Esophagus squamous epithelium (tissue), 5 donors: Measurements from ENCODE around the gene TMUB1. TPM values are rescaled to one million over a fixed set of nuclear protein-coding genes. Genes with fewer than 3 reads are reported as not detected.

ENCODE experiments used
- DNase-seq: peaks from one replicate; lab custom pipeline; 2025; lab: John Stamatoyannopoulos, UW
- H3K27ac ChIP-seq, 4 donors: fragments of 200-600 bp; sonication (generic); one replicate each; pipeline ENCODE4 v1.5.1; 2016 to 2019; ENCODE audit warnings: mild to moderate bottlenecking in 1 of 4
- H3K27me3 ChIP-seq, 4 donors: fragments of 200-600 bp; sonication (generic); 1 replicate in 3 of 4; 2 replicates in 1 of 4; pipeline versions ENCODE4 v1.5.1 to v1.6.0; 2017 to 2021; ENCODE audit warnings: antibody characterized with exemption in 1 of 4
- H3K36me3 ChIP-seq, 3 donors: fragments of 200-600 bp; sonication (generic); one replicate each; pipeline ENCODE4 v1.5.1; 2016 to 2019
- H3K4me1 ChIP-seq, 3 donors: fragments of 200-600 bp; sonication (generic); one replicate each; pipeline ENCODE4 v1.5.1; 2017 to 2019
- H3K4me3 ChIP-seq, 4 donors: fragments of 200-600 bp; sonication (generic); 1 replicate in 3 of 4; 2 replicates in 1 of 4; pipeline ENCODE4 v1.5.1; 2016 to 2019; ENCODE audit warnings: mild to moderate bottlenecking in 2 of 4, moderate library complexity in 1 of 4
- H3K9me3 ChIP-seq, 3 donors: fragments of 200-600 bp; sonication (generic); one replicate each; pipeline ENCODE4 v1.5.1; 2016 to 2019
- POLR2A ChIP-seq, 4 donors: fragments of 450-650 bp; IDR thresholded peaks; one replicate each; pipeline ENCODE4 v1.6.1; 2017; ENCODE audit warnings: antibody characterized with exemption in 4 of 4, mild to moderate bottlenecking in 4 of 4, moderate library complexity in 3 of 4
- WGBS, 2 donors: methylation state at CpG; one replicate each; pipeline ENCODE4 v1.1.5; 2018; 5-methylcytosine and 5-hydroxymethylcytosine counted together
- intact Hi-C: fragments of 100-400 bp; cut with DNase I; formaldehyde crosslinking; loops from one replicate; pipeline ENCODE4 v1.15.0; 2022
- total RNA-seq, 4 donors: library from RNA; depleted of rRNA; stranded (reverse); fragments of >200 nt; gene quantifications; one replicate each; pipeline ENCODE4 v1.1.0, GENCODE V29; 2016
- TF ChIP-seq, protein P1 (sequence below), 6 experiments: fragments of 450-650 bp in 4 of 6; fragments of 200-600 bp in 2 of 6; sonication (generic) in 2 of 6; IDR thresholded peaks; one replicate each; pipeline ENCODE4 v1.5.1; 2016 to 2019; ENCODE audit warnings: antibody characterized with exemption in 6 of 6, mild to moderate bottlenecking in 4 of 6, moderate library complexity in 4 of 6
- donor health status: DM: yes; HTN: yes; CAD: no.

TMUB1 gene
- total RNA-seq, 4 donors from 2014 or later: 28.4 to 51.0 (median 35.2) TPM

DNA sequence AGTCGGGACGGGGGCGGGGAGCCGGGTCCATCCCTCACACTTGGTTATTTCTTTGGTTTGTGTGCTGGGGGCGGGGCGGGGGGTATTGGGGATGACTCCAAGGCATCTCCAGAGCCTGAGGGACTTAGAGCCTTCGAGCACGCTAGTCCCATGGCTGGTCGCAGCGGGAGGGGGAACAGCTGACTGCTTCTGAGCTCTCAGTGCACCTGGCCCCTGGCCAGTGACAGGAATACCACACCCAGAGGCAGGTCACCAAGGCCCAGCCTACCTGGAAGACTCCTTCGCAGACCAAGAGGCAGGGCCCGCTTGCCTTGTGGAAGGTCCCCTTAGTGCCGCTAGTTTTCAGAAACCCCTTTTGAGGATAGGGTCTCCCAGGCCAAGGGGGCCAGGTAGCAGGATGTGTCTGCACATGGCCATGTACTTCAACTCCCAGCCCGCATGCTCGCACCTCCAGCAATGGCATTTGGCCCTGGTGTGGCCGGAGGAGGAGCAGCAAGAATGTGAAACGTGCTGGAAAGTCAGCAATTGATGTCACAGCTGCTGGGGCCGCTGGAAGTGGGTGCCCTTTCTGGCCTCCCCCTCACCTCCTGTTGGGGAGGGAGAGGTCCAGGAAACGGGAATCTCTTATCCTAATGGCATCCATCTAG lies 43.3 kb upstream of the TMUB1 start:
- peak overlapping the region in 3 of 4 donors; percentile 36 to 52 (median 45) for H3K4me3 ChIP-seq
- peaks cover 39 to 91% (median 51%) of the 10 kb centered on the region in 3 donors for H3K36me3 ChIP-seq
- no peak for TF ChIP-seq POLR2A (IDR thresholded peaks at IDR 0.05)
- TF ChIP-seq, protein P1, sequence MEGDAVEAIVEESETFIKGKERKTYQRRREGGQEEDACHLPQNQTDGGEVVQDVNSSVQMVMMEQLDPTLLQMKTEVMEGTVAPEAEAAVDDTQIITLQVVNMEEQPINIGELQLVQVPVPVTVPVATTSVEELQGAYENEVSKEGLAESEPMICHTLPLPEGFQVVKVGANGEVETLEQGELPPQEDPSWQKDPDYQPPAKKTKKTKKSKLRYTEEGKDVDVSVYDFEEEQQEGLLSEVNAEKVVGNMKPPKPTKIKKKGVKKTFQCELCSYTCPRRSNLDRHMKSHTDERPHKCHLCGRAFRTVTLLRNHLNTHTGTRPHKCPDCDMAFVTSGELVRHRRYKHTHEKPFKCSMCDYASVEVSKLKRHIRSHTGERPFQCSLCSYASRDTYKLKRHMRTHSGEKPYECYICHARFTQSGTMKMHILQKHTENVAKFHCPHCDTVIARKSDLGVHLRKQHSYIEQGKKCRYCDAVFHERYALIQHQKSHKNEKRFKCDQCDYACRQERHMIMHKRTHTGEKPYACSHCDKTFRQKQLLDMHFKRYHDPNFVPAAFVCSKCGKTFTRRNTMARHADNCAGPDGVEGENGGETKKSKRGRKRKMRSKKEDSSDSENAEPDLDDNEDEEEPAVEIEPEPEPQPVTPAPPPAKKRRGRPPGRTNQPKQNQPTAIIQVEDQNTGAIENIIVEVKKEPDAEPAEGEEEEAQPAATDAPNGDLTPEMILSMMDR (IDR thresholded peaks at IDR 0.05): no peak
- 74 to 75% methylated on average over 6 to 8 of the region's 19 CpGs for WGBS, 2 donors
- peaks cover 18 to 38% (median 20%) of the 10 kb centered on the region in 3 donors for H3K4me1 ChIP-seq
- H3K27ac ChIP-seq: peak overlapping the region in 3 of 4 donors; percentile 42 to 65 (median 53)
- intact Hi-C loops: no loop called here
- DNase-seq: no peak
- no peaks in the 10 kb centered on the region for H3K27me3 ChIP-seq
- no peaks in the 10 kb centered on the region for H3K9me3 ChIP-seq

DNA sequence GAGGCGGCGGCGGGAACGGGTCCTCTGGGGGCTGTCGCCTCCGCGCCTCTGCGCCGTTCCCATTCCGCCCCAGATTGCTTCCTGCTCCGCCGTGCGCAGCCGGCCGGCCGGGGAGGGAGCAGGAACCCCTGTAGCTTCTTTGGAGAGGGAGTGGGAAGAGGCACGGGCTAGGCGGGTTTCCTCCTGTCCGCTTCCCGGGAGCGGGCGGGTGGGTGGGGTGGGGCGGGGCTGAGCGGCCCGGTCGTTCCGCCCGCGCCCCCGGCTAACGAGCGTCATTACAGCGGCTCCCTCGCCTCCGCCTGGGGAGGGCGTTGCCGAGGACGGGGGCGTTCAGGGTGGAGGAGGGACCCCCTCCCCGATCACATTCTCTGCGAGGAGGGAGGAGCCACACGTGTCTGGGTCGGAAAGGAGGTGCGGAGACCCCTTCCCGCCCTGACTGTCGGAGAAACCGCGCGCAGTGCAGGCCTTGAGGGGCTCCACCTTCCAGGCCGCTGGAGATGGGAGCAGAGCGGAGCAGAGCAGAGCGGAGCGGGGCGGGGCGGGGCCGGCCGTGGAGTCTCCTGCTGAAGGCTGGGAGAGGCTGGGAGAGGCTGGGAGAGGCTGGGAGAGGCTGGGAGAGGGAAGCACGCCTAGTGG lies 42.7 kb upstream of the TMUB1 start:
- Histone ChIP-seq H3K27ac (peak overlapping the region; percentile 0 to 65 (median 48)), H3K9me3 (no peaks in the 10 kb centered on the region), H3K27me3 (no peaks in the 10 kb centered on the region), H3K4me3 (peak overlapping the region; percentile 5 to 52 (median 40)), H3K4me1 (peaks cover 18 to 38% (median 20%) of the 10 kb centered on the region in 3 donors), H3K36me3 (peaks cover 34 to 91% (median 50%) of the 10 kb centered on the region in 3 donors)
- TF ChIP-seq, protein P1 (IDR thresholded peaks at IDR 0.05): no peak
- TF ChIP-seq POLR2A (IDR thresholded peaks at IDR 0.05): no peak
- WGBS, 2 donors: 34% methylated on average over 7 of the region's 58 CpGs; no CpG with 5 or more reads in 1 of the 2 donors
- intact Hi-C loops: no loop called here
- DNase-seq: no peak

DNA sequence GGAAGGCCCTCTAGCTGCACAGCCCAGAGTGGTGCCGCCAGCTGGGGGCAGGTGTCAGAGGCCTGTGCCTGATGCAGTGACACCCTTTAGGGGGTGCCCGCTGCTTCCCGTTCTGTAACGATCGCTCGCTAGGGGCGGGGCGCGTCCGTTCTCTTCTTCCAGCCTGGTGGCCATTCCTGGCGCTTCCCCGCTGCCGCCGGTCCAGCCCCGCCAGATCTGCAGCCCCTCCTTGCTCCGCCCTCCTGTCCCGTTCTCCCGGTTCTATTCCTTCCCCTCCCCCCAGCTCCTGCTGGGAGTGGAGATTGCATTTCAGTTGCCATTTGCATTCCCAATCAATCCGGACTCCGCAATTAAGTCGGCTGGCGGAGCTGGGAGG lies 42.2 kb upstream of the TMUB1 start:
- 41 to 47% methylated on average over 5 to 19 of the region's 22 CpGs for WGBS, 2 donors
- TF ChIP-seq, protein P1 (IDR thresholded peaks at IDR 0.05): peak in 2 of 6 experiments; percentile 6 to 35
- TF ChIP-seq POLR2A (IDR thresholded peaks at IDR 0.05): no peak
- H3K4me3 ChIP-seq: peak overlapping the region; percentile 5 to 52 (median 40)
- no peaks in the 10 kb centered on the region for H3K27me3 ChIP-seq
- H3K9me3 ChIP-seq: no peaks in the 10 kb centered on the region
- H3K36me3 ChIP-seq: peaks cover 29 to 91% (median 51%) of the 10 kb centered on the region in 3 donors
- no peak for DNase-seq
- H3K4me1 ChIP-seq: peaks cover 18 to 38% (median 20%) of the 10 kb centered on the region in 3 donors
- H3K27ac ChIP-seq: peak overlapping the region; percentile 0 to 65 (median 48)
- intact Hi-C loops: no loop called here

DNA sequence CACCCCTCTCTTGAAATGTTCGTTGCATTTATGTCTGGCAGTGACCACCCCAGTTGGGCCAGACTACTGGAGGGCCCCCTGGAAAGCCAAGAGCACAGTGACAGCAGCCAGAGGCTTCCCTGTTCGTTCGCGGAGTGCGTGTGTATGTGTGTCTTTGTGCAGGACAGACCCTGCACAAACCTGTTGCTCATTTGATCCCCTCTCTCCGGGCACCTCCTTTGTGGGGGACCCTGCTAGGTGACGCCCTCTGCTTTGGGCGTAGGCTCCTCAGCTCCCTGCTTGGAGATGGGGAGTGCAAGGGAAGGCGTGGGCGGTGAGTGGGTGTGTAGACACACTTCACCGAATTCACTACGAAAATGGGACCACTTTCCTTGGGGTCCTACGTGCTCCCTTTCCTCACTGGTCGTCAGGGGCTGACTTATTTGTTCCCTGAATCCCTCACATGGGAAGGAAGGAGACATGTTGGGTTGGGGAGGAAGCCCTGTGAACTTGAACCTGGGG lies 41.7 kb upstream of the TMUB1 start:
- intact Hi-C loops: loop anchor here (5.0 kb wide), 1 partner anchor 47 kb away; no protein-coding TSS in a partner anchor
- no peaks in the 10 kb centered on the region for H3K9me3 ChIP-seq
- peak overlapping the region in 3 of 4 donors; percentile 36 to 52 (median 45) for H3K4me3 ChIP-seq
- no peaks in the 10 kb centered on the region for H3K27me3 ChIP-seq
- DNase-seq: no peak
- peaks cover 28 to 91% (median 51%) of the 10 kb centered on the region in 3 donors for H3K36me3 ChIP-seq
- H3K4me1 ChIP-seq: peaks cover 18 to 38% (median 20%) of the 10 kb centered on the region in 3 donors
- WGBS, 2 donors: 80 to 88% methylated on average over 1 to 13 of the region's 14 CpGs
- no peak for TF ChIP-seq POLR2A (IDR thresholded peaks at IDR 0.05)
- TF ChIP-seq, protein P1 (IDR thresholded peaks at IDR 0.05): no peak
- H3K27ac ChIP-seq: peak overlapping the region in 2 of 4 donors; percentile 53 to 65
